ENCODE data around the gene LRP1B.

The LRP1B gene

DNA sequence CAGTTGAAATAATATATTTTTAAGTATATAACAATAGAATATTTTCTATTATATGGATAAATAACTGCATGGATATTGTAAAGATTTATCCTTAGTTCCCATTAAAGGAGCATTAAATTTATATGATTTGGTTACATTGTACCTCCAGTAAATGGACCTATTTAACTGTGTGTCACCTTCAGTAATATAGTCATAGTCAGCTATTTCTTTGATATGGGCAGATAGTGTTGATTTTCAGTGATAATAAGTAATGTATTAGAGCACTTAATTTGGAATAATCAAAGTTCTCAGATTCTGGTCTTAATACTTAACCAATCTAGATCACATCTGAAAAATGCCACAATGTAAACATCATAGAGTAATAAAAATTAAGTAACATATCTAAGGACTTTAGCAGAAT lies 1823.3 kb downstream of the LRP1B start:
- TF ChIP-seq SIN3A (IDR thresholded peaks at IDR 0.05; ENCODE audit: borderline replicate concordance, insufficient read depth, low read length) = no peak
- no peak for TF ChIP-seq TAF1 (IDR thresholded peaks at IDR 0.05; ENCODE audit: borderline replicate concordance, insufficient read depth, low read length)
- no peak for TF ChIP-seq FOXP2 (optimal IDR thresholded peaks at IDR 0.05; ENCODE audit: borderline replicate concordance, extremely low read depth, extremely low read length, insufficient read depth)
- no peak for TF ChIP-seq REST (IDR thresholded peaks at IDR 0.05; ENCODE audit: insufficient read depth in 1 of 2, low read depth in 2 of 2, low read length in 2 of 2)
- TF ChIP-seq POLR2AphosphoS5 (IDR thresholded peaks at IDR 0.05; ENCODE audit: low read depth, low read length) = no peak

DNA sequence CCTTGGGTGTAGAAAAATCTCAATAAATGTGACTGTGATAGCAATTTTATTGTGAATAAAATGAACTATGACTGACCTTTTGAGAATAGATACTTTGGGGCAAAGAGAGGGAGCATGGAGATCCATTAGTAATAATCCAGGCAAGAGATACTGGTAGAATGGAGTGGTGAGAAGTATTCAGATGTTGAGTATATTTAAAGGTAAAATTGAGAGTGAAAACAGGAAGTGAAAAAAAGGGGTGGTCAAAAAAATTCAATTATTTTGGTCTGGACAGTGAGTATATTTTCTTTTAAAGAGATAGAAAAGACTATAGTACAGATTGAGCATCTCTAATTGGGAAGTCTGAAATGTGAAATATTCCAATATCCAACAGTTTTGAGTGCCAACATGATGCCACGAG lies 1835.0 kb downstream of the LRP1B start:
- TF ChIP-seq POLR2AphosphoS5 (IDR thresholded peaks at IDR 0.05; ENCODE audit: low read depth, low read length) = no peak
- TF ChIP-seq SIN3A (IDR thresholded peaks at IDR 0.05; ENCODE audit: borderline replicate concordance, insufficient read depth, low read length) = no peak
- TF ChIP-seq FOXP2 (optimal IDR thresholded peaks at IDR 0.05; ENCODE audit: borderline replicate concordance, extremely low read depth, extremely low read length, insufficient read depth) = no peak
- no peak for TF ChIP-seq REST (IDR thresholded peaks at IDR 0.05; ENCODE audit: insufficient read depth in 1 of 2, low read depth in 2 of 2, low read length in 2 of 2)
- TF ChIP-seq TAF1 (IDR thresholded peaks at IDR 0.05; ENCODE audit: borderline replicate concordance, insufficient read depth, low read length) = no peak

DNA sequence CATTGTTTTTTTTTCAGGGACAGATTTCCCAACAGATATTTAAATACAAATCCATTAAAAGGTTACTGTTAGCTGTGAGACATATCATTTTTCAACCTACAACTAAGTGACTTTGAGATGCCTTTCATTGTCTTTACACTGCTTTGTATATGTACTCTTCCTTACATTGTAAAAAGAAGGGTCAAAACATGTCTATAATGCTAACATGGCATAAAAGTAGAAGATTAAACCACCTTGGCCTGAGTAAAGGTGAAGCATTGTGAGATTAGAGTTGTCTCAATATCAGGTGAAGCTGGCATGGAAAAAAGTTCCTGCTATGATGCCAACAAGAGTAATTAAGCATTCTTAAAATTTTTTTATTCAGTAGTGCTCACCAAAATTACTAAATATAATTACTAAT lies 1842.1 kb downstream of the LRP1B start:
- TF ChIP-seq SIN3A (IDR thresholded peaks at IDR 0.05; ENCODE audit: borderline replicate concordance, insufficient read depth, low read length) (no peak), POLR2AphosphoS5 (IDR thresholded peaks at IDR 0.05; ENCODE audit: low read depth, low read length) (no peak), REST (IDR thresholded peaks at IDR 0.05; ENCODE audit: insufficient read depth in 1 of 2, low read depth in 2 of 2, low read length in 2 of 2) (no peak), FOXP2 (optimal IDR thresholded peaks at IDR 0.05; ENCODE audit: borderline replicate concordance, extremely low read depth, extremely low read length, insufficient read depth) (no peak), TAF1 (IDR thresholded peaks at IDR 0.05; ENCODE audit: borderline replicate concordance, insufficient read depth, low read length) (no peak)

- no peak for TF ChIP-seq TAF1 (IDR thresholded peaks at IDR 0.05; ENCODE audit: borderline replicate concordance, insufficient read depth, low read length)
- no peak for TF ChIP-seq FOXP2 (optimal IDR thresholded peaks at IDR 0.05; ENCODE audit: borderline replicate concordance, extremely low read depth, extremely low read length, insufficient read depth)
- no peak for TF ChIP-seq POLR2AphosphoS5 (IDR thresholded peaks at IDR 0.05; ENCODE audit: low read depth, low read length)
- no peak for TF ChIP-seq SIN3A (IDR thresholded peaks at IDR 0.05; ENCODE audit: borderline replicate concordance, insufficient read depth, low read length)
- TF ChIP-seq REST (IDR thresholded peaks at IDR 0.05; ENCODE audit: insufficient read depth in 1 of 2, low read depth in 2 of 2, low read length in 2 of 2) = no peak
Observed at GRCh38 chr2:140288213-140288612, 1842.6 kb downstream of the LRP1B start.

DNA sequence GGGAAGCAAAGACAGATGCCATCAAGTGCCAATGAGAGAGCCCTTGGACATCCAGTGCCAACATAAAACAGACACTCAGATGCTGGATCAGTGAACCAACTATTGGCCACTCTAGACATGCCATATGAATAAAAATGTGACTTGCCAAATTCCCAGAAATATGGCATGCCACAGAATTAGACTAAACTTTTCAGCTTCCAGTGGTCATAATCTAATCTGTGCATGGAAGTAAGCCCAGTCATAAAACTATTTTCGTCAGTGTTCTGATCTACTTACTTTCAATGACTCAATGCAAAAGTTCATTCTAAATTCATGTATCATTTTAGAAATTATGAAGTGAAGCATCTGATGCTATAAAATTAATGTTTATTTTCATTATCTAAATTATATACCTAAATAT lies 1844.4 kb downstream of the LRP1B start:
- TF ChIP-seq TAF1 (IDR thresholded peaks at IDR 0.05; ENCODE audit: borderline replicate concordance, insufficient read depth, low read length) = no peak
- no peak for TF ChIP-seq POLR2AphosphoS5 (IDR thresholded peaks at IDR 0.05; ENCODE audit: low read depth, low read length)
- TF ChIP-seq FOXP2 (optimal IDR thresholded peaks at IDR 0.05; ENCODE audit: borderline replicate concordance, extremely low read depth, extremely low read length, insufficient read depth) = no peak
- TF ChIP-seq SIN3A (IDR thresholded peaks at IDR 0.05; ENCODE audit: borderline replicate concordance, insufficient read depth, low read length) = no peak
- TF ChIP-seq REST (IDR thresholded peaks at IDR 0.05; ENCODE audit: insufficient read depth in 1 of 2, low read depth in 2 of 2, low read length in 2 of 2) = no peak

All from PFSK-1 (cell line).